Osteocyte (in vitro differentiated cells): ENCODE results near the gene TBCD. TPM values are rescaled to one million over a fixed set of nuclear protein-coding genes. Genes with fewer than 3 reads are reported as not detected.

Source experiments
- DNase-seq: peaks from one replicate; pipeline ENCODE4 v3.0.0; 2021; ENCODE audit warnings: mixed read lengths; ENCODE audit not compliant: unreplicated experiment; ENCODE audit errors: extremely low spot score
- H3K27ac Mint-ChIP-seq: one replicate; pipeline ENCODE4 v1.8.0; 2021; ENCODE audit warnings: mild to moderate bottlenecking, mixed read lengths; ENCODE audit not compliant: unreplicated experiment
- H3K27me3 Mint-ChIP-seq: one replicate; pipeline ENCODE4 v1.8.0; 2021; ENCODE audit warnings: mixed read lengths; ENCODE audit not compliant: unreplicated experiment
- H3K36me3 Mint-ChIP-seq: one replicate; pipeline ENCODE4 v1.8.0; 2021; ENCODE audit warnings: mixed read lengths; ENCODE audit not compliant: unreplicated experiment
- H3K4me1 Mint-ChIP-seq: one replicate; pipeline ENCODE4 v1.8.0; 2021; ENCODE audit warnings: mixed read lengths; ENCODE audit not compliant: unreplicated experiment
- H3K4me3 Mint-ChIP-seq: one replicate; pipeline ENCODE4 v1.8.0; 2021; ENCODE audit warnings: mild to moderate bottlenecking, moderate library complexity, mixed read lengths; ENCODE audit not compliant: unreplicated experiment
- H3K9me3 Mint-ChIP-seq: one replicate; pipeline ENCODE4 v1.8.0; 2021; ENCODE audit warnings: mixed read lengths; ENCODE audit not compliant: unreplicated experiment
- total RNA-seq: library from RNA; stranded (reverse); gene quantifications from 2 replicates; pipeline ENCODE4 v1.2.1, GENCODE V29; 2021
- TF ChIP-seq, protein P1 (sequence below): fragments of 200-600 bp; sonication (generic); IDR thresholded peaks from 2 replicates; pipeline ENCODE4 v1.5.0; 2021; ENCODE audit warnings: antibody characterized with exemption, mild to moderate bottlenecking, moderate library complexity

Gene TBCD
- total RNA-seq, 1 donor from 2014 or later: 74.0 TPM

DNA sequence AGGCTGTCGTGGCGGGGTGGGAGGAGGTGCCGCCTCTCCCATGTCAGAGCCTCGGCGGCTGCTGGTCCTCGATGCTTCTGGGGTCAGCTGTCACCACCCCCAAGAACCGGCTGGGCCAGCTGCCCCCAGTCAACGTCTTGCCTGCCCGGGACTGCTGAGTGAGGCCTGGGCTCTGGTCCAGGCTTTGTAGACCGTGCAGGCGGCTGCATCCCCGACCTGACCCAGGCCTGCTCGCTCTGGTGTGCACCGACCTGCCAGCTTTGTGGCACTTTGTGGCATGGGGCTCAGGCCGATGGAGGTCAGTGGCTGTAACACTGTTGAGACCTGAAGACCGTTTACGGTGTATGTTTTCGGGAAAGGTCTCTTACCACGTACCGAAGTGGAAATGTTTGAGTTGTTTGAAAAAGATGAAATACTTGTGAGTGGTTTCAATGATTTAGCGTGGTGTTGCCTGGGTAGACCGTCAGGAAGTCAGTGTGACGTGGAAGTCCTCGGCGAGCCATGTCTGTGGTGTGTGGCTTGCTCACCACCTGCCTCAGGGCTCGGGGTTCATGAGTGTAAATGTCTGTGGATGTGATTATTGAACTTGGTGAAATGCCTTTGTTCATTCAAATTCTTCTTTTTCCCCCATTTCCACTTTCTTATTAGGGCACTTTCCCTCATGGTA is 141.2 kb downstream of the TBCD start:
- H3K36me3 Mint-ChIP-seq: peaks cover 2% of the 10 kb centered on the region
- H3K27me3 Mint-ChIP-seq: no peaks in the 10 kb centered on the region
- TF ChIP-seq, protein P1, sequence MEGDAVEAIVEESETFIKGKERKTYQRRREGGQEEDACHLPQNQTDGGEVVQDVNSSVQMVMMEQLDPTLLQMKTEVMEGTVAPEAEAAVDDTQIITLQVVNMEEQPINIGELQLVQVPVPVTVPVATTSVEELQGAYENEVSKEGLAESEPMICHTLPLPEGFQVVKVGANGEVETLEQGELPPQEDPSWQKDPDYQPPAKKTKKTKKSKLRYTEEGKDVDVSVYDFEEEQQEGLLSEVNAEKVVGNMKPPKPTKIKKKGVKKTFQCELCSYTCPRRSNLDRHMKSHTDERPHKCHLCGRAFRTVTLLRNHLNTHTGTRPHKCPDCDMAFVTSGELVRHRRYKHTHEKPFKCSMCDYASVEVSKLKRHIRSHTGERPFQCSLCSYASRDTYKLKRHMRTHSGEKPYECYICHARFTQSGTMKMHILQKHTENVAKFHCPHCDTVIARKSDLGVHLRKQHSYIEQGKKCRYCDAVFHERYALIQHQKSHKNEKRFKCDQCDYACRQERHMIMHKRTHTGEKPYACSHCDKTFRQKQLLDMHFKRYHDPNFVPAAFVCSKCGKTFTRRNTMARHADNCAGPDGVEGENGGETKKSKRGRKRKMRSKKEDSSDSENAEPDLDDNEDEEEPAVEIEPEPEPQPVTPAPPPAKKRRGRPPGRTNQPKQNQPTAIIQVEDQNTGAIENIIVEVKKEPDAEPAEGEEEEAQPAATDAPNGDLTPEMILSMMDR: no peak
- peaks cover 17% of the 10 kb centered on the region for H3K4me1 Mint-ChIP-seq
- no peak for DNase-seq
- H3K9me3 Mint-ChIP-seq: no peaks in the 10 kb centered on the region
- H3K27ac Mint-ChIP-seq: no peak overlapping the region
- no peak overlapping the region for H3K4me3 Mint-ChIP-seq

DNA sequence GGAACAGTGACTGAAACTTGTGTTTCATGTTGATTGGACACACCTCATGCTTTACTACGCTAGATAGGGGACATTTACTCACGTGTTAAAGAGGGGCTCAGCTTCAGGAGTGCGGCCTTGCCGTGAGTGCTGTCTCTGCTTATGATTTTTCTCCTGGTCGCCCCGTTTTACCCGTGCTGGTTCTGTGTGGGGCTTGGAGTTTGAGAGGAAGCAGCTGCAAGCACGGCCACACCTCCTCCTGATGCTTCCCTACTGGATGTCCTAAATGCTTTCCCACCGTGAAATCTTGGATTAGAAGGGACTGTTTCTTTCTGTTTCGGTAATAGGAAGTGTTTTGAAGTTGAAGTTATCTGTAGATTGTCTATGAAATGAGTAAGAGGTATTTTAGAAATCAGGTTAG is 141.9 kb downstream of the TBCD start:
- Mint-ChIP-seq H3K27me3 (no peaks in the 10 kb centered on the region), H3K36me3 (peaks cover 5% of the 10 kb centered on the region), H3K4me1 (peaks cover 15% of the 10 kb centered on the region), H3K27ac (peak overlapping the region; percentile 52), H3K4me3 (no peak overlapping the region), H3K9me3 (no peaks in the 10 kb centered on the region)
- DNase-seq: no peak
- TF ChIP-seq, protein P1: no peak

DNA sequence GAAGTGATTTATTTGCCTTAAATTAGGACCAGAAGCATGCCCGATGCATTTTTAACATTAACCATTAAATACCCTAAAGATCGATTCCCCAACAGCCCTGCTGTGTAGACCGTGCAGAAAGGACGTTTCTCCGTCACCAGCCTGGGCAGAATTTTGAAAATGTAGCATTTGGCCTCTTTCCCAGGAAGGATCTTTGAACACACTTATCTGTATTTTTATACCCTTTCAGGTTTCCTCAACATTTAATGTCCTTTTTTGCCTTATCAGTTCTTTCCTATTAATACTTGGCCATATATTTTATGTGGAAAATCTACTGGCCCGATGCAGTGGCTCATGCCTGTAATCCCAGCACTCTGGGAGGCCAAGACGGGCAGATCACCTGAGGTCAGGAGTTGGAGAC is 142.5 kb downstream of the TBCD start:
- Mint-ChIP-seq H3K27me3 (no peaks in the 10 kb centered on the region), H3K9me3 (no peaks in the 10 kb centered on the region), H3K4me3 (no peak overlapping the region), H3K27ac (no peak overlapping the region), H3K36me3 (peaks cover 6% of the 10 kb centered on the region), H3K4me1 (peaks cover 15% of the 10 kb centered on the region)
- TF ChIP-seq, protein P1: no peak
- no peak for DNase-seq

DNA sequence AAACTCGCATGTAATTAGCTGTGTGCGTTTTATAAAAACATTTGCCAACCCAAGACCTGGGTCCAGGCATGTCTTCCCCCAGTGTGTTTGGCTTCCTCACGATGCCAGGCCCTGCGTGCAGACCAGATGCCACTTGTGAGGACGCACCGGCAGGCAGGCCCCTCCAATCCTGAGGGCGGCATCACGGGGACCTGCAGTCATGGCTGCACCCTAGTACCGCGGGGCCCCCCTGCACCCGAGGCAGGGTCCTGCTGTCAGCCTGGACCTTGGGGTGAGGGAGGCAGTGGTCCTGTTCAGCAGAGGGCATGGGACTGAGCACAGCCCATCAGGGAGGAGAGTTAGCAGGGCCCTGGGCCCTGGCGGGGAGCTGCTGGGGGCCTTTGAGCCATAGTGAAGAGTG is 143.2 kb downstream of the TBCD start:
- no peak overlapping the region for H3K4me3 Mint-ChIP-seq
- no peak for DNase-seq
- H3K36me3 Mint-ChIP-seq: peaks cover 6% of the 10 kb centered on the region
- H3K27me3 Mint-ChIP-seq: no peaks in the 10 kb centered on the region
- H3K4me1 Mint-ChIP-seq: peaks cover 19% of the 10 kb centered on the region
- no peak overlapping the region for H3K27ac Mint-ChIP-seq
- TF ChIP-seq, protein P1: no peak
- H3K9me3 Mint-ChIP-seq: no peaks in the 10 kb centered on the region

DNA sequence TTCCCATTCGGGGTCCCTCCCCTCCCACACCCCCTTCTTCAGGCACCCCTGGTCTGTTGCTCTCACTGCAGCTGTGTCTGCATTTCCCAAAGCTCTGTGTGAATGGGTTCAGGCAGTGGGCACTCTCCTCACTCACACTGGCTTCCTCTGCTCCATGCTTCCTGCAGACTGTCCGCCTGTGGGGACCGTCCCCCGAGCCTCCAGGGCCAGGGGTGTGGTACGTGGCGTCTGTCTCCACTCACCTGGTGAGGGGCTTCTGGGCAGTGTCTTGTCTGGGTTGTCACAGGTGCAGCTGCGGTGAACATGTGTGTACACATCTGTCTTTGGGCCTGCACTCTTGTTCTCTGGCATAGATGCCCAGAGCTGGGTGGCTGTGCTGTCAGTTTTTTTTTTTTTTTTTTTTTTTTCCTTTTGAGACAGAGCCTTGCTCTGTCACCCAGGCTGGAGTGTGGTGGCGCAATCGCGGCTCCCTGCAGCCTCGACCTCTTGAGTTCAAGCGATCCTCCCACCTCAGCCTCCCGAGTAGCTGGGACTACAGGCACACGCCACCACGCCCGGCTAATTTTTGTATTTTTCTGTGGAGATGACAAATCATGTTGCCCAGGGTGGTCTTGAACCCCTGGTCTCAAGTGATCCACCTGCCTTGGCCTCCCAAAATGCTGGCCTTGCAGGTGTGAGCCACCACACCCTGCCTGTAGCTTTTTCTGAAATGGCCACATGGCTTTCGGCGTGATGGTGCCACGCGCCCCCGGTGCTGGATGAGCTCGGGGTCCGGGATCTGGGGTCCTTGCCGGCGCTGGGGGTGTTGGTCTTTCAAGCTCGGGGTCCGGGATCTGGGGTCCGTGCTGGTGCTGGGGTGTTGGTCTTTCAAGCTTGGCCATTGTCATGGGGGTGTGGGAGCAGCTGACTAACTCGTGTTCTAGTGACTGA is 144.5 kb downstream of the TBCD start:
- H3K9me3 Mint-ChIP-seq: no peaks in the 10 kb centered on the region
- TF ChIP-seq, protein P1: no peak
- no peak overlapping the region for H3K27ac Mint-ChIP-seq
- H3K4me1 Mint-ChIP-seq: peaks cover 31% of the 10 kb centered on the region
- H3K36me3 Mint-ChIP-seq: peaks cover 7% of the 10 kb centered on the region
- no peak for DNase-seq
- H3K27me3 Mint-ChIP-seq: no peaks in the 10 kb centered on the region
- H3K4me3 Mint-ChIP-seq: no peak overlapping the region
